Measurements from ENCODE around the gene MAPKAP1.

DNA sequence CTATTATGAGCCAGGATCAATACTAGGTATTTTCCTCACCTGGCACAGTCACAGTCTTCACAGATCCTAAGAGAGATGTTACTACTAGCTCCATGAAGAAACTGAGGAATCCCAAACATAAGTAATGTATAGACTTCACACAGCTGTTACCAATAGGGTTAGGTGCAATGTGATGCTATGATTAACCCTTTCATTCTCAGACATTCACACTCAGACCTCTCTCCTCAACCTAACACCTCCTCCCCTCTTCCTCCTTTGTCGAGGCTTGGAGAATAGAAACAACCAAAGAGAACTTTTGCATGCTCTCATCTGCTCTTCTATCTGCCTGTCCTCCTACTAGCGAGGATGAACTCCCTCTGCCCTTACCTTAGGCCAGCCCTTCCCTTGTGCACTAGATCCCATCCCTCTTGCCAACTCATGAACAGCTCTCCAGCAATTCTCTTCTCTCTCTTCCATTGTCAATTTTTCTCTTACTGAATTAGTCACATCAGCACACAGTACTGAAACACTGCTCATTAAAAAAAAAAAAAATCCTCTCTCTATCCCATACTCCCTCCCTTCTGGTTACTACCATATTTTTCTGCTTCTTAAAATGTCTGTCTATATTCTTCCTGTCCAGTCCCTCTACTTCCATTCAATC, 47.7 kb downstream of the MAPKAP1 start:
- TF ChIP-seq, protein P1, sequence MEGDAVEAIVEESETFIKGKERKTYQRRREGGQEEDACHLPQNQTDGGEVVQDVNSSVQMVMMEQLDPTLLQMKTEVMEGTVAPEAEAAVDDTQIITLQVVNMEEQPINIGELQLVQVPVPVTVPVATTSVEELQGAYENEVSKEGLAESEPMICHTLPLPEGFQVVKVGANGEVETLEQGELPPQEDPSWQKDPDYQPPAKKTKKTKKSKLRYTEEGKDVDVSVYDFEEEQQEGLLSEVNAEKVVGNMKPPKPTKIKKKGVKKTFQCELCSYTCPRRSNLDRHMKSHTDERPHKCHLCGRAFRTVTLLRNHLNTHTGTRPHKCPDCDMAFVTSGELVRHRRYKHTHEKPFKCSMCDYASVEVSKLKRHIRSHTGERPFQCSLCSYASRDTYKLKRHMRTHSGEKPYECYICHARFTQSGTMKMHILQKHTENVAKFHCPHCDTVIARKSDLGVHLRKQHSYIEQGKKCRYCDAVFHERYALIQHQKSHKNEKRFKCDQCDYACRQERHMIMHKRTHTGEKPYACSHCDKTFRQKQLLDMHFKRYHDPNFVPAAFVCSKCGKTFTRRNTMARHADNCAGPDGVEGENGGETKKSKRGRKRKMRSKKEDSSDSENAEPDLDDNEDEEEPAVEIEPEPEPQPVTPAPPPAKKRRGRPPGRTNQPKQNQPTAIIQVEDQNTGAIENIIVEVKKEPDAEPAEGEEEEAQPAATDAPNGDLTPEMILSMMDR (IDR thresholded peaks at IDR 0.05) = no peak
- no peak for TF ChIP-seq POLR2AphosphoS5 (IDR thresholded peaks at IDR 0.05; ENCODE audit: insufficient read depth in 1 of 2, low read depth in 1 of 2)

Measured in vagina (tissue), 2 donors.